HepG2 (cell line): ENCODE data around the gene KIAA1217. TPM values are rescaled to one million over a fixed set of nuclear protein-coding genes. Genes with fewer than 3 reads are reported as not detected.
A peak's percentile ranks its signal among the peaks of the same experiment; 100 is the strongest.

Source experiments
- GATAD2A ChIP-seq: IDR thresholded peaks from 2 replicates; pipeline ENCODE4 v1.6.1; 2016
- KMT2A ChIP-seq: sonication (generic); formaldehyde crosslinking; IDR thresholded peaks from 2 replicates; pipeline ENCODE4 v1.4.0; 2020; ENCODE audit warnings: missing genetic modification reagents
- NCOA1 ChIP-seq: sonication (generic); formaldehyde crosslinking; IDR thresholded peaks from 2 replicates; pipeline ENCODE4 v1.9.0; 2021; ENCODE audit warnings: missing genetic modification reagents
- NPAS2 ChIP-seq: sonication (generic); formaldehyde crosslinking; IDR thresholded peaks from 2 replicates; pipeline ENCODE4 v1.8.0; 2022; ENCODE audit warnings: mild to moderate bottlenecking, missing genetic modification reagents, borderline replicate concordance
- TP53 ChIP-seq: sonication (generic); formaldehyde crosslinking; conservative IDR thresholded peaks from 2 replicates; pipeline ENCODE4 v1.4.0; 2020; ENCODE audit warnings: missing genetic modification reagents
- ZNF232 ChIP-seq: sonication (generic); formaldehyde crosslinking; IDR thresholded peaks from 2 replicates; pipeline ENCODE4 v1.4.0; 2020; ENCODE audit warnings: missing genetic modification reagents, borderline replicate concordance
- ZNF484 ChIP-seq: sonication (generic); formaldehyde crosslinking; IDR thresholded peaks from 2 replicates; pipeline ENCODE4 v1.5.1; 2020; ENCODE audit warnings: mild to moderate bottlenecking, low read depth, missing genetic modification reagents, borderline replicate concordance
- polyA plus RNA-seq, 8 experiments: library from polyadenylated mRNA; depleted of rRNA in 3 of 8; stranded (reverse) in 7 of 8; unstranded in 1 of 8; fragments of >200 nt; fragmentation: Illumina TruSeq in 4 of 8; extraction: Trizol in 4 of 8; gene quantifications; 2 replicates each; pipeline versions ENCODE4 v1.2.1 to v1.2.3, GENCODE V29; 2011 to 2016; ENCODE audit warnings: low read depth in 4 of 8, missing spikeins in 1 of 8, mixed read lengths in 1 of 8; ENCODE audit not compliant: insufficient read depth in 1 of 8
- total RNA-seq, 5 experiments: library from RNA; depleted of rRNA; stranded (reverse); fragments of >200 nt; fragmentation: Illumina TruSeq; extraction: Trizol; gene quantifications; 2 replicates each; pipeline ENCODE4 v1.2.3, GENCODE V29; 2016; ENCODE audit warnings: low read depth in 1 of 5
- TF ChIP-seq, protein P1 (sequence below): sonication (generic); formaldehyde crosslinking; IDR thresholded peaks from 2 replicates; pipeline ENCODE4 v1.9.0; 2021; ENCODE audit warnings: missing genetic modification reagents, mild to moderate bottlenecking, borderline replicate concordance
- TF ChIP-seq, protein P2 (sequence below): IDR thresholded peaks from 2 replicates; pipeline ENCODE4 v1.6.1; 2012; ENCODE audit warnings: low read depth, low read length, improper control_type of control experiment
- TF ChIP-seq, protein P3 (sequence below): sonication (generic); formaldehyde crosslinking; IDR thresholded peaks from 2 replicates; pipeline ENCODE4 v1.5.1; 2020; ENCODE audit warnings: mild to moderate bottlenecking, moderate library complexity, missing genetic modification reagents
- TF ChIP-seq, protein P4 (sequence below): sonication (generic); formaldehyde crosslinking; IDR thresholded peaks from 2 replicates; pipeline ENCODE4 v1.5.0; 2020; ENCODE audit warnings: mild to moderate bottlenecking, missing genetic modification reagents, moderate library complexity
- TF ChIP-seq, protein P5 (sequence below): sonication (generic); formaldehyde crosslinking; IDR thresholded peaks from 2 replicates; pipeline ENCODE4 v1.4.0; 2020; ENCODE audit warnings: missing genetic modification reagents
- TF ChIP-seq, protein P6 (sequence below), 2 experiments: IDR thresholded peaks; 2 replicates each; pipeline ENCODE4 v1.6.1; 2011 to 2012; ENCODE audit warnings: low read length in 2 of 2, borderline replicate concordance in 1 of 2, low read depth in 1 of 2, mild to moderate bottlenecking in 1 of 2, moderate library complexity in 1 of 2

KIAA1217 gene
- total and polyA plus RNA-seq, 2 of the 13 experiments (the other 11 are each of a cell fraction or from before 2014, with no cell fraction given) = 4.6 to 10.9 TPM

DNA sequence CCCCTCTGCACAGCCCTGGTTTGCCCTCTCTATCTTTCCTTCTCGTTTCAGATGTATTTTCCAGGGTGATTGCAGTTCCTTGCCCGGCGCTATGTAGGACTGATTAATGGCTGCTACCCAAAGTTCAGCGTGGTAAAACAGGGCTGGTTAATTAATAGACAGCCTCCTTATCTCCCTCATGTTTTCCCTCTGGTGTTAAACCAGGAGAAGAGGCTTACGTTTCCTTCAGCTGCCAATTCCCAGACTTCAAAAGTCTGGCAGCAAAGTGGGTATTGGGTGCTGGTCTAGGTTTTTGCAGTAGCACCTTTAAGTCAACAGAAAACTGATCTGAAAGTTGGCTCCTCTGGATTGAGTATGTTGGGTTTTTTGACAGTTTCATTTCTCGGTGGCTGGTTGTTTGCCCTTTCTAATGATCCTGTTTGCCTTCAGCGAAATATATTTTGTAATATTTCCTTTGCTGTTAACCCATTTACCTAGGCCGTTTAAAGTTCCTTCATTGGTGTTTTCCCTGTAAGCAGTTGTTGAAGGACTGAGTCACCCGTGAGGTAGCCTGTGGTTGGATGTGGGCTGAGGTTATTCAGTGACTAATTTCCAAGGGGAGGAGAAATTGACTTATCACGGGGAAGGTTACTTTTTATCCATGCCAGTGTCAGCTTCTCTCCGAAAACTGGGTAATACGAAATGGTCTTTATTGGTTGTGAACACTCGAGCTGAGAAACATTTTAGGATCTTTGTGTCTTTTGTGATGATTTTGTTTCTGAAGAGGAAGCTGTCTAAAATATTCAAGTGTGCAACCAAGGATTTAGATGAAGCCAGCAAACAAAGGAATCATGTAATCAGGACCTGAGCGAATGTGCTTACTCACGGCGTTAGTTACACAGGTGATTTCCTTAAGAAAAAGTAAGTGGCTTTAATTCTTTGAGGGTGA is 257.2 kb downstream of the KIAA1217 start (continued):
- TF ChIP-seq, protein P1, sequence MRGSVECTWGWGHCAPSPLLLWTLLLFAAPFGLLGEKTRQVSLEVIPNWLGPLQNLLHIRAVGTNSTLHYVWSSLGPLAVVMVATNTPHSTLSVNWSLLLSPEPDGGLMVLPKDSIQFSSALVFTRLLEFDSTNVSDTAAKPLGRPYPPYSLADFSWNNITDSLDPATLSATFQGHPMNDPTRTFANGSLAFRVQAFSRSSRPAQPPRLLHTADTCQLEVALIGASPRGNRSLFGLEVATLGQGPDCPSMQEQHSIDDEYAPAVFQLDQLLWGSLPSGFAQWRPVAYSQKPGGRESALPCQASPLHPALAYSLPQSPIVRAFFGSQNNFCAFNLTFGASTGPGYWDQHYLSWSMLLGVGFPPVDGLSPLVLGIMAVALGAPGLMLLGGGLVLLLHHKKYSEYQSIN = no peak
- peak; percentile 25; the same call in 1 of the 2 replicates for TF ChIP-seq KMT2A (CRISPR knock-in tag)
- TF ChIP-seq, protein P2, sequence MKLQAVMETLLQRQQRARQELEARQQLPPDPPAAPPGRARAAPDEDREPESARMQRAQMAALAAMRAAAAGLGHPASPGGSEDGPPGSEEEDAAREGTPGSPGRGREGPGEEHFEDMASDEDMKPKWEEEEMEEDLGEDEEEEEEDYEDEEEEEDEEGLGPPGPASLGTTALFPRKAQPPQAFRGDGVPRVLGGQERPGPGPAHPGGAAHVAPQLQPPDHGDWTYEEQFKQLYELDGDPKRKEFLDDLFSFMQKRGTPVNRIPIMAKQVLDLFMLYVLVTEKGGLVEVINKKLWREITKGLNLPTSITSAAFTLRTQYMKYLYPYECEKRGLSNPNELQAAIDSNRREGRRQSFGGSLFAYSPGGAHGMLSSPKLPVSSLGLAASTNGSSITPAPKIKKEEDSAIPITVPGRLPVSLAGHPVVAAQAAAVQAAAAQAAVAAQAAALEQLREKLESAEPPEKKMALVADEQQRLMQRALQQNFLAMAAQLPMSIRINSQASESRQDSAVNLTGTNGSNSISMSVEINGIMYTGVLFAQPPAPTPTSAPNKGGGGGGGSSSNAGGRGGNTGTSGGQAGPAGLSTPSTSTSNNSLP = peak; percentile 76; the same call in 1 of the 2 replicates
- TF ChIP-seq, protein P3, sequence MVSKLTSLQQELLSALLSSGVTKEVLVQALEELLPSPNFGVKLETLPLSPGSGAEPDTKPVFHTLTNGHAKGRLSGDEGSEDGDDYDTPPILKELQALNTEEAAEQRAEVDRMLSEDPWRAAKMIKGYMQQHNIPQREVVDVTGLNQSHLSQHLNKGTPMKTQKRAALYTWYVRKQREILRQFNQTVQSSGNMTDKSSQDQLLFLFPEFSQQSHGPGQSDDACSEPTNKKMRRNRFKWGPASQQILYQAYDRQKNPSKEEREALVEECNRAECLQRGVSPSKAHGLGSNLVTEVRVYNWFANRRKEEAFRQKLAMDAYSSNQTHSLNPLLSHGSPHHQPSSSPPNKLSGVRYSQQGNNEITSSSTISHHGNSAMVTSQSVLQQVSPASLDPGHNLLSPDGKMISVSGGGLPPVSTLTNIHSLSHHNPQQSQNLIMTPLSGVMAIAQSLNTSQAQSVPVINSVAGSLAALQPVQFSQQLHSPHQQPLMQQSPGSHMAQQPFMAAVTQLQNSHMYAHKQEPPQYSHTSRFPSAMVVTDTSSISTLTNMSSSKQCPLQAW (CRISPR knock-in tag) = peak; percentile 62
- TF ChIP-seq ZNF232 = no peak
- TF ChIP-seq, protein P4, sequence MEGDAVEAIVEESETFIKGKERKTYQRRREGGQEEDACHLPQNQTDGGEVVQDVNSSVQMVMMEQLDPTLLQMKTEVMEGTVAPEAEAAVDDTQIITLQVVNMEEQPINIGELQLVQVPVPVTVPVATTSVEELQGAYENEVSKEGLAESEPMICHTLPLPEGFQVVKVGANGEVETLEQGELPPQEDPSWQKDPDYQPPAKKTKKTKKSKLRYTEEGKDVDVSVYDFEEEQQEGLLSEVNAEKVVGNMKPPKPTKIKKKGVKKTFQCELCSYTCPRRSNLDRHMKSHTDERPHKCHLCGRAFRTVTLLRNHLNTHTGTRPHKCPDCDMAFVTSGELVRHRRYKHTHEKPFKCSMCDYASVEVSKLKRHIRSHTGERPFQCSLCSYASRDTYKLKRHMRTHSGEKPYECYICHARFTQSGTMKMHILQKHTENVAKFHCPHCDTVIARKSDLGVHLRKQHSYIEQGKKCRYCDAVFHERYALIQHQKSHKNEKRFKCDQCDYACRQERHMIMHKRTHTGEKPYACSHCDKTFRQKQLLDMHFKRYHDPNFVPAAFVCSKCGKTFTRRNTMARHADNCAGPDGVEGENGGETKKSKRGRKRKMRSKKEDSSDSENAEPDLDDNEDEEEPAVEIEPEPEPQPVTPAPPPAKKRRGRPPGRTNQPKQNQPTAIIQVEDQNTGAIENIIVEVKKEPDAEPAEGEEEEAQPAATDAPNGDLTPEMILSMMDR = no peak
- no peak for TF ChIP-seq NCOA1 (CRISPR knock-in tag)
- TF ChIP-seq TP53 (CRISPR knock-in tag) = no peak
- peak; percentile 64 for TF ChIP-seq GATAD2A (CRISPR knock-in tag)
- TF ChIP-seq NPAS2 (CRISPR knock-in tag) = no peak
- TF ChIP-seq, protein P5, sequence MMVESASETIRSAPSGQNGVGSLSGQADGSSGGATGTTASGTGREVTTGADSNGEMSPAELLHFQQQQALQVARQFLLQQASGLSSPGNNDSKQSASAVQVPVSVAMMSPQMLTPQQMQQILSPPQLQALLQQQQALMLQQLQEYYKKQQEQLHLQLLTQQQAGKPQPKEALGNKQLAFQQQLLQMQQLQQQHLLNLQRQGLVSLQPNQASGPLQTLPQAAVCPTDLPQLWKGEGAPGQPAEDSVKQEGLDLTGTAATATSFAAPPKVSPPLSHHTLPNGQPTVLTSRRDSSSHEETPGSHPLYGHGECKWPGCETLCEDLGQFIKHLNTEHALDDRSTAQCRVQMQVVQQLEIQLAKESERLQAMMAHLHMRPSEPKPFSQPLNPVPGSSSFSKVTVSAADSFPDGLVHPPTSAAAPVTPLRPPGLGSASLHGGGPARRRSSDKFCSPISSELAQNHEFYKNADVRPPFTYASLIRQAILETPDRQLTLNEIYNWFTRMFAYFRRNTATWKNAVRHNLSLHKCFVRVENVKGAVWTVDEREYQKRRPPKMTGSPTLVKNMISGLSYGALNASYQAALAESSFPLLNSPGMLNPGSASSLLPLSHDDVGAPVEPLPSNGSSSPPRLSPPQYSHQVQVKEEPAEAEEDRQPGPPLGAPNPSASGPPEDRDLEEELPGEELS (CRISPR knock-in tag) = peak; percentile 43; the same call in 1 of the 2 replicates
- TF ChIP-seq, protein P6, sequence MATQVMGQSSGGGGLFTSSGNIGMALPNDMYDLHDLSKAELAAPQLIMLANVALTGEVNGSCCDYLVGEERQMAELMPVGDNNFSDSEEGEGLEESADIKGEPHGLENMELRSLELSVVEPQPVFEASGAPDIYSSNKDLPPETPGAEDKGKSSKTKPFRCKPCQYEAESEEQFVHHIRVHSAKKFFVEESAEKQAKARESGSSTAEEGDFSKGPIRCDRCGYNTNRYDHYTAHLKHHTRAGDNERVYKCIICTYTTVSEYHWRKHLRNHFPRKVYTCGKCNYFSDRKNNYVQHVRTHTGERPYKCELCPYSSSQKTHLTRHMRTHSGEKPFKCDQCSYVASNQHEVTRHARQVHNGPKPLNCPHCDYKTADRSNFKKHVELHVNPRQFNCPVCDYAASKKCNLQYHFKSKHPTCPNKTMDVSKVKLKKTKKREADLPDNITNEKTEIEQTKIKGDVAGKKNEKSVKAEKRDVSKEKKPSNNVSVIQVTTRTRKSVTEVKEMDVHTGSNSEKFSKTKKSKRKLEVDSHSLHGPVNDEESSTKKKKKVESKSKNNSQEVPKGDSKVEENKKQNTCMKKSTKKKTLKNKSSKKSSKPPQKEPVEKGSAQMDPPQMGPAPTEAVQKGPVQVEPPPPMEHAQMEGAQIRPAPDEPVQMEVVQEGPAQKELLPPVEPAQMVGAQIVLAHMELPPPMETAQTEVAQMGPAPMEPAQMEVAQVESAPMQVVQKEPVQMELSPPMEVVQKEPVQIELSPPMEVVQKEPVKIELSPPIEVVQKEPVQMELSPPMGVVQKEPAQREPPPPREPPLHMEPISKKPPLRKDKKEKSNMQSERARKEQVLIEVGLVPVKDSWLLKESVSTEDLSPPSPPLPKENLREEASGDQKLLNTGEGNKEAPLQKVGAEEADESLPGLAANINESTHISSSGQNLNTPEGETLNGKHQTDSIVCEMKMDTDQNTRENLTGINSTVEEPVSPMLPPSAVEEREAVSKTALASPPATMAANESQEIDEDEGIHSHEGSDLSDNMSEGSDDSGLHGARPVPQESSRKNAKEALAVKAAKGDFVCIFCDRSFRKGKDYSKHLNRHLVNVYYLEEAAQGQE (IDR thresholded peaks at IDR 0.05; ENCODE audit: borderline replicate concordance in 1 of 2, low read depth in 1 of 2, low read length in 2 of 2) = no peak; a peak in 1 of 4 replicates
- TF ChIP-seq ZNF484 (CRISPR knock-in tag) = no peak
